ENCODE results near the gene GKN2.

GKN2 gene

DNA sequence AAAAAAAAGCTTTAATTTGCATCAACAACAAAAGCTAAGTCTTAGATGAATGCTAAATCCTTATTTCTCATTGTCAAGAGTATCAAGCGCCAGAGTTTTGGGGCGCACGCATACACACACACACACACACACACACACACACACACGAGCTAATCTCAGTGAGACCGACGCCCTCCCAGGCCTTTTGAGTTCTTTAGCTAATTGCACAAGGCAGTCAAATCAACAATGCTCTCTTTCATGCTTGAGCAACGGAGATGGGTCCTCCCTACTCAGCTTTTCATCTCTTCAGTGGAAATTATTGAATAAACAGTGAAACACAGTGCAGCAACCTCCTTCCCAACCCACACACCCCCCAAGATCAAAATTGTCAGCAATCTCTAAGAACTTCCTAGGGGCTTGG lies 41.0 kb upstream of the GKN2 start:
- ATAC-seq: no peak
- TF ChIP-seq, protein P1, sequence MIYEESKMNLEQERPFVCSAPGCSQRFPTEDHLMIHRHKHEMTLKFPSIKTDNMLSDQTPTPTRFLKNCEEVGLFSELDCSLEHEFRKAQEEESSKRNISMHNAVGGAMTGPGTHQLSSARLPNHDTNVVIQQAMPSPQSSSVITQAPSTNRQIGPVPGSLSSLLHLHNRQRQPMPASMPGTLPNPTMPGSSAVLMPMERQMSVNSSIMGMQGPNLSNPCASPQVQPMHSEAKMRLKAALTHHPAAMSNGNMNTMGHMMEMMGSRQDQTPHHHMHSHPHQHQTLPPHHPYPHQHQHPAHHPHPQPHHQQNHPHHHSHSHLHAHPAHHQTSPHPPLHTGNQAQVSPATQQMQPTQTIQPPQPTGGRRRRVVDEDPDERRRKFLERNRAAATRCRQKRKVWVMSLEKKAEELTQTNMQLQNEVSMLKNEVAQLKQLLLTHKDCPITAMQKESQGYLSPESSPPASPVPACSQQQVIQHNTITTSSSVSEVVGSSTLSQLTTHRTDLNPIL (CRISPR knock-in tag; IDR thresholded peaks at IDR 0.05; ENCODE audit: low read depth): no peak
- no peak for TF ChIP-seq OSR1 (CRISPR knock-in tag; IDR thresholded peaks at IDR 0.05)
- no peak for TF ChIP-seq ZFP3 (CRISPR knock-in tag; IDR thresholded peaks at IDR 0.05)
- no peak for TF ChIP-seq ZNF8 (CRISPR knock-in tag; IDR thresholded peaks at IDR 0.05)
- no peak for TF ChIP-seq RARB (CRISPR knock-in tag; IDR thresholded peaks at IDR 0.05)
- no peak for TF ChIP-seq ZNF70 (CRISPR knock-in tag; IDR thresholded peaks at IDR 0.05)
- no peak for TF ChIP-seq ISL1 (CRISPR knock-in tag; IDR thresholded peaks at IDR 0.05)
- no peak for TF ChIP-seq CSDC2 (CRISPR knock-in tag; IDR thresholded peaks at IDR 0.05)
- no peak for TF ChIP-seq PPARA (CRISPR knock-in tag; IDR thresholded peaks at IDR 0.05; ENCODE audit: borderline replicate concordance)
- TF ChIP-seq ZC3H10 (CRISPR knock-in tag; IDR thresholded peaks at IDR 0.05): no peak
- TF ChIP-seq, protein P2, sequence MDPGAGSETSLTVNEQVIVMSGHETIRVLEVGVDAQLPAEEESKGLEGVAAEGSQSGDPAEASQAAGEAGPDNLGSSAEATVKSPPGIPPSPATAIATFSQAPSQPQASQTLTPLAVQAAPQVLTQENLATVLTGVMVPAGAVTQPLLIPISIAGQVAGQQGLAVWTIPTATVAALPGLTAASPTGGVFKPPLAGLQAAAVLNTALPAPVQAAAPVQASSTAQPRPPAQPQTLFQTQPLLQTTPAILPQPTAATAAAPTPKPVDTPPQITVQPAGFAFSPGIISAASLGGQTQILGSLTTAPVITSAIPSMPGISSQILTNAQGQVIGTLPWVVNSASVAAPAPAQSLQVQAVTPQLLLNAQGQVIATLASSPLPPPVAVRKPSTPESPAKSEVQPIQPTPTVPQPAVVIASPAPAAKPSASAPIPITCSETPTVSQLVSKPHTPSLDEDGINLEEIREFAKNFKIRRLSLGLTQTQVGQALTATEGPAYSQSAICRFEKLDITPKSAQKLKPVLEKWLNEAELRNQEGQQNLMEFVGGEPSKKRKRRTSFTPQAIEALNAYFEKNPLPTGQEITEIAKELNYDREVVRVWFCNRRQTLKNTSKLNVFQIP (CRISPR knock-in tag; IDR thresholded peaks at IDR 0.05; ENCODE audit: borderline replicate concordance, low read depth): no peak
- TF ChIP-seq, protein P3, sequence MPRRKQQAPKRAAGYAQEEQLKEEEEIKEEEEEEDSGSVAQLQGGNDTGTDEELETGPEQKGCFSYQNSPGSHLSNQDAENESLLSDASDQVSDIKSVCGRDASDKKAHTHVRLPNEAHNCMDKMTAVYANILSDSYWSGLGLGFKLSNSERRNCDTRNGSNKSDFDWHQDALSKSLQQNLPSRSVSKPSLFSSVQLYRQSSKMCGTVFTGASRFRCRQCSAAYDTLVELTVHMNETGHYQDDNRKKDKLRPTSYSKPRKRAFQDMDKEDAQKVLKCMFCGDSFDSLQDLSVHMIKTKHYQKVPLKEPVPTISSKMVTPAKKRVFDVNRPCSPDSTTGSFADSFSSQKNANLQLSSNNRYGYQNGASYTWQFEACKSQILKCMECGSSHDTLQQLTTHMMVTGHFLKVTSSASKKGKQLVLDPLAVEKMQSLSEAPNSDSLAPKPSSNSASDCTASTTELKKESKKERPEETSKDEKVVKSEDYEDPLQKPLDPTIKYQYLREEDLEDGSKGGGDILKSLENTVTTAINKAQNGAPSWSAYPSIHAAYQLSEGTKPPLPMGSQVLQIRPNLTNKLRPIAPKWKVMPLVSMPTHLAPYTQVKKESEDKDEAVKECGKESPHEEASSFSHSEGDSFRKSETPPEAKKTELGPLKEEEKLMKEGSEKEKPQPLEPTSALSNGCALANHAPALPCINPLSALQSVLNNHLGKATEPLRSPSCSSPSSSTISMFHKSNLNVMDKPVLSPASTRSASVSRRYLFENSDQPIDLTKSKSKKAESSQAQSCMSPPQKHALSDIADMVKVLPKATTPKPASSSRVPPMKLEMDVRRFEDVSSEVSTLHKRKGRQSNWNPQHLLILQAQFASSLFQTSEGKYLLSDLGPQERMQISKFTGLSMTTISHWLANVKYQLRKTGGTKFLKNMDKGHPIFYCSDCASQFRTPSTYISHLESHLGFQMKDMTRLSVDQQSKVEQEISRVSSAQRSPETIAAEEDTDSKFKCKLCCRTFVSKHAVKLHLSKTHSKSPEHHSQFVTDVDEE (CRISPR knock-in tag; IDR thresholded peaks at IDR 0.05): no peak
- TF ChIP-seq, protein P4, sequence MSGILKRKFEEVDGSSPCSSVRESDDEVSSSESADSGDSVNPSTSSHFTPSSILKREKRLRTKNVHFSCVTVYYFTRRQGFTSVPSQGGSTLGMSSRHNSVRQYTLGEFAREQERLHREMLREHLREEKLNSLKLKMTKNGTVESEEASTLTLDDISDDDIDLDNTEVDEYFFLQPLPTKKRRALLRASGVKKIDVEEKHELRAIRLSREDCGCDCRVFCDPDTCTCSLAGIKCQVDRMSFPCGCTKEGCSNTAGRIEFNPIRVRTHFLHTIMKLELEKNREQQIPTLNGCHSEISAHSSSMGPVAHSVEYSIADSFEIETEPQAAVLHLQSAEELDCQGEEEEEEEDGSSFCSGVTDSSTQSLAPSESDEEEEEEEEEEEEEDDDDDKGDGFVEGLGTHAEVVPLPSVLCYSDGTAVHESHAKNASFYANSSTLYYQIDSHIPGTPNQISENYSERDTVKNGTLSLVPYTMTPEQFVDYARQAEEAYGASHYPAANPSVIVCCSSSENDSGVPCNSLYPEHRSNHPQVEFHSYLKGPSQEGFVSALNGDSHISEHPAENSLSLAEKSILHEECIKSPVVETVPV (CRISPR knock-in tag; IDR thresholded peaks at IDR 0.05): no peak
- TF ChIP-seq TOX (CRISPR knock-in tag; IDR thresholded peaks at IDR 0.05; ENCODE audit: borderline replicate concordance): no peak
- TF ChIP-seq, protein P5, sequence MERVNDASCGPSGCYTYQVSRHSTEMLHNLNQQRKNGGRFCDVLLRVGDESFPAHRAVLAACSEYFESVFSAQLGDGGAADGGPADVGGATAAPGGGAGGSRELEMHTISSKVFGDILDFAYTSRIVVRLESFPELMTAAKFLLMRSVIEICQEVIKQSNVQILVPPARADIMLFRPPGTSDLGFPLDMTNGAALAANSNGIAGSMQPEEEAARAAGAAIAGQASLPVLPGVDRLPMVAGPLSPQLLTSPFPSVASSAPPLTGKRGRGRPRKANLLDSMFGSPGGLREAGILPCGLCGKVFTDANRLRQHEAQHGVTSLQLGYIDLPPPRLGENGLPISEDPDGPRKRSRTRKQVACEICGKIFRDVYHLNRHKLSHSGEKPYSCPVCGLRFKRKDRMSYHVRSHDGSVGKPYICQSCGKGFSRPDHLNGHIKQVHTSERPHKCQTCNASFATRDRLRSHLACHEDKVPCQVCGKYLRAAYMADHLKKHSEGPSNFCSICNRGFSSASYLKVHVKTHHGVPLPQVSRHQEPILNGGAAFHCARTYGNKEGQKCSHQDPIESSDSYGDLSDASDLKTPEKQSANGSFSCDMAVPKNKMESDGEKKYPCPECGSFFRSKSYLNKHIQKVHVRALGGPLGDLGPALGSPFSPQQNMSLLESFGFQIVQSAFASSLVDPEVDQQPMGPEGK (CRISPR knock-in tag; IDR thresholded peaks at IDR 0.05; ENCODE audit: borderline replicate concordance): no peak
- no peak for TF ChIP-seq BACH2 (CRISPR knock-in tag; IDR thresholded peaks at IDR 0.05; ENCODE audit: borderline replicate concordance)

DNA sequence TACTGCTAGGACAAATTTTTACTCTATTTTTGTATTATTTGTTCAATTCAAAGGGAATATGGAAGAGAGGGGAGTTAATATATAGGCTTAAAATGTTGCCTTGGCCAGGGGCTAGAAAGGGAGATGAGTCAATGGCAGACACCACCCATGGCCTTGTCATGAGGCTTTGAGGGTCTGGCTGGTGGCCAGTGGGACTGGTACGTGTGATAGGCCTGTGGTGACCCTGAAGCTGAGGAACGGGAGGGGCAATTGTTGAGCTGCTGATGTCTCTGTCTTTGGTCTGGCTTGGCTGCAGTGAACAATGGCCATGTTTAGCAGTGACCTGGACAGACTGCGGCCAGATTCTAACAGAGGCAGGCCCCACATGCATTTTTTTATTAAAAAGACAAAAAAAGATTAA lies 40.2 kb upstream of the GKN2 start:
- no peak for TF ChIP-seq ZFP3 (CRISPR knock-in tag; IDR thresholded peaks at IDR 0.05)
- TF ChIP-seq, protein P3 (CRISPR knock-in tag; IDR thresholded peaks at IDR 0.05): no peak
- TF ChIP-seq OSR1 (CRISPR knock-in tag; IDR thresholded peaks at IDR 0.05): no peak
- no peak for TF ChIP-seq SNAI2 (CRISPR knock-in tag; IDR thresholded peaks at IDR 0.05)
- no peak for TF ChIP-seq ZNF8 (CRISPR knock-in tag; IDR thresholded peaks at IDR 0.05)
- TF ChIP-seq GLIS3 (CRISPR knock-in tag; IDR thresholded peaks at IDR 0.05): no peak
- no peak for TF ChIP-seq ZNF565 (CRISPR knock-in tag; conservative IDR thresholded peaks at IDR 0.05; ENCODE audit: low read depth)
- no peak for TF ChIP-seq ZC3H10 (CRISPR knock-in tag; IDR thresholded peaks at IDR 0.05)
- TF ChIP-seq, protein P5 (CRISPR knock-in tag; IDR thresholded peaks at IDR 0.05; ENCODE audit: borderline replicate concordance): no peak
- no peak for TF ChIP-seq BACH2 (CRISPR knock-in tag; IDR thresholded peaks at IDR 0.05; ENCODE audit: borderline replicate concordance)
- TF ChIP-seq RARB (CRISPR knock-in tag; IDR thresholded peaks at IDR 0.05): no peak
- no peak for ATAC-seq

Measured in SK-N-SH treated with all-trans-retinoic acid at 6 μM for 48 hours (cell line).